Retinal pigment epithelial cell (primary cell): ENCODE data around the gene VWA8.
"Not testable (repeated sequence)": the region's sequence is repeated elsewhere in the genome, so short reads cannot be mapped to it uniquely, and the experiment has no call there.

Experiments used
- DNase-seq: peaks from one replicate; pipeline ENCODE4 v3.0.0-alpha.2; 2010; ENCODE audit warnings: low read depth
- H3K4me3 ChIP-seq: 2 replicates; pipeline ENCODE4 v1.5.1; 2011; ENCODE audit warnings: mild to moderate bottlenecking, low read length, control low read depth, moderate library complexity
- TF ChIP-seq, protein P1 (sequence below): conservative IDR thresholded peaks from 2 replicates; pipeline ENCODE4 v1.5.1; 2011; ENCODE audit warnings: low read depth, low read length, control low read depth, inconsistent platforms

The VWA8 gene

DNA sequence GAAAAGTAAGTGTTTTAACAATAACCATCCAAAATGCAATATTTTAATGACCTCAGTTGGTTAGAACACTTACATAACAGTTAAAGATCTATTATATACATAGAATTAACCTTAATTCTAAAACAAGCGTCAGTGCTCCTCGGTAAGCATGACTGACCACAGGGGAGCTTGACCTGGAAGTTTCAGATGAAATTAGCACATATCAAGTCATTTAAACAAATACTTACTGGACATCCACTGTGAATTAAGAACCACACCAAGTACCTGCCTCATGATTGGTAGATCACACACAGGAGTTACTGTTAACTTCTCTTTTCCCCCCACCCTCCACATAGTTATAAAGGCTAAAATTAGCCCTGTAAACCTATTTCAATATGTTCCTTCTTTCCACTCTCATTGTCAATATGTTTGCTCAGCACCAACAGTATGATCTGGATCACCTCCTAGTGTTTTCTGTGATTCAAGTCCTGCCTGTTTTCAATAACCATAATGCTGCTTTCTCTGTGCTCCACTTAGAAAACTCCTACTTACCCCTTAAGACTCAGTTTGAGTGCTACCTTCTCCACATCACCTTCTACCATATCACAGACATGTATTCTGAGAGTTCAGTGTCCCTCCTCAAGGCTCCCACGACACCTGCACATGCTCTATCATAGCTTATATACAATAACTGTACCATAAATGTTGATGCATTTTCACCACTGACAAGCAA lies 209.0 kb downstream of the VWA8 start:
- DNase-seq: no peak
- TF ChIP-seq, protein P1, sequence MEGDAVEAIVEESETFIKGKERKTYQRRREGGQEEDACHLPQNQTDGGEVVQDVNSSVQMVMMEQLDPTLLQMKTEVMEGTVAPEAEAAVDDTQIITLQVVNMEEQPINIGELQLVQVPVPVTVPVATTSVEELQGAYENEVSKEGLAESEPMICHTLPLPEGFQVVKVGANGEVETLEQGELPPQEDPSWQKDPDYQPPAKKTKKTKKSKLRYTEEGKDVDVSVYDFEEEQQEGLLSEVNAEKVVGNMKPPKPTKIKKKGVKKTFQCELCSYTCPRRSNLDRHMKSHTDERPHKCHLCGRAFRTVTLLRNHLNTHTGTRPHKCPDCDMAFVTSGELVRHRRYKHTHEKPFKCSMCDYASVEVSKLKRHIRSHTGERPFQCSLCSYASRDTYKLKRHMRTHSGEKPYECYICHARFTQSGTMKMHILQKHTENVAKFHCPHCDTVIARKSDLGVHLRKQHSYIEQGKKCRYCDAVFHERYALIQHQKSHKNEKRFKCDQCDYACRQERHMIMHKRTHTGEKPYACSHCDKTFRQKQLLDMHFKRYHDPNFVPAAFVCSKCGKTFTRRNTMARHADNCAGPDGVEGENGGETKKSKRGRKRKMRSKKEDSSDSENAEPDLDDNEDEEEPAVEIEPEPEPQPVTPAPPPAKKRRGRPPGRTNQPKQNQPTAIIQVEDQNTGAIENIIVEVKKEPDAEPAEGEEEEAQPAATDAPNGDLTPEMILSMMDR: no peak
- no peak overlapping the region for H3K4me3 ChIP-seq

DNA sequence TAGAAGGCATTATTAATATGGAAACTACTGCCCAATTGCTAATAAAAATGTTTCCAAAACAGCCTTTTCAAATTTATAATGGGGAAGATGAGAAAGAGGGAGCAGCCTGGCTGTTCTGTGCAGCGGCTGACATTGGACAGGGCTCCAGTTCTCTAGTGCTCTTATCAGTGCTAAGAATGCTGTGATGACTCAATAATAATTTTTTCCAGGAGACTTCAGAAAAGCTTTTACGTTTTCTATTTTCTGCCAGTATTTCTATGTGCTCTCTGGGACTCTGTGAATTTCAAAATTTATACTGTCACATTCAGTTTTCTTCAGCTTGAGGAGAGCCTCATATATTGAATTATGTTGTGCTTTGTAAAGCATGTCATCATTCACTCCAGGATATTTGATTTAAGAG lies 209.6 kb downstream of the VWA8 start:
- TF ChIP-seq, protein P1: no peak
- no peak for DNase-seq
- no peak overlapping the region for H3K4me3 ChIP-seq

DNA sequence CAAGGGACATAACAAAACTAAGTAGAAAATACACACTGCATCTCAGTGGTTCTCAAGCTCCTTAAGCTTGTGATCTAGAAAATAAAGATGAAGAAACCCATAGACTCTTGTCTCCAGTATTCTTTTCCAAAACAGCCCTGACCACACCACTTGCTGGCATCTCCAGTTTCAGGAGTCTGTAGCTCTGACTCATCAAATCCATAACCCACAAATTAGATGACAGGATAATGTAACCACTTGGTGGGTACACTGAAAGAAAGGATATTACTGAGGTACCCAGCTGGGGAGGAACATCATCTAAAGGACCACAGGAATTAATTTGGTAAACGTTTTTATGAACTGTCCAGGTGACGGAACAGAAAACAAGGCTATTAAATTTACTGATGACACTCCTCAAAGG lies 214.7 kb downstream of the VWA8 start:
- no peak for DNase-seq
- TF ChIP-seq, protein P1: no peak

DNA sequence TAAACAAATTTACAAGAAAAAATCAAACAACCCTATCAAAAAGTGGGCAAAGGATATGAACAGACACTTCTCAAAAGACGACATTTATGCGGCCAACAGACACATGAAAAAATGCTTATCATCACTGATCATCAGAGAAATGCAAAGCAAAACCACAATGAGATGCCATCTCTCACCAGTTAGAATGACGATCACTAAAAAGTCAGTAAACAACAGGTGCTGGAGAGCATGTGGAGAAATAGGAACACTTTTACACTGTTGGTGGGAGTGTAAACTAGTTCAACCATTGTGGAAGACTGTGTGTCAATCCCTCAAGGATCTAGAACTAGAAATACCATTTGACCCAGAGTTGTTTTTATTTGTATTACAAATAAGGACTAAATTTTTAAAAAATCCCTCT lies 215.4 kb downstream of the VWA8 start:
- DNase-seq: not testable (repeated sequence)

More for the DNA sequence above, 214.7 kb downstream of the VWA8 start:
- H3K4me3 ChIP-seq: no peak overlapping the region

GRCh38 chr13:41742917-41743552 lies 217.9 kb downstream of the VWA8 start:
- H3K4me3 ChIP-seq: no peak overlapping the region
- DNase-seq: no peak
- TF ChIP-seq, protein P1: no peak

More for the DNA sequence above, 215.4 kb downstream of the VWA8 start:
- H3K4me3 ChIP-seq: not testable (repeated sequence)

DNA sequence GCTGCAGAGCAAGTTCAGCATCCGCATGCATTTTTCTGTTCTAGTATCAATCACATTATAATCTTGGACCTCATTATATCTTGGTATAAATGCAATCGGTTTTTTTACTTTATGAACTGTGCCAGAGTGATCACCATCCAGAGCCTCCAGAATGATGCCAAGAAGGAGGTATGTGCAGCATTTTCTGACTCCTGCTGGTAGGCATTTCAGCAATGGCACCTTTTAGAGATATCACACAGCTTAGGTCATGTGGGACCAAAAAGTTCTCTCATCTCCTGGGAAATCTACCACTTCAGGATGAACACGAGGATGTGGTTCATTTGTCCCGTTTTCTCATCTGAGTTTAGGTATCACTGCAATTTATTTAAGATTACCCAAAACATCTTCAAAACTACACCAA lies 220.4 kb downstream of the VWA8 start:
- TF ChIP-seq, protein P1: no peak
- H3K4me3 ChIP-seq: no peak overlapping the region
- DNase-seq: no peak

DNA sequence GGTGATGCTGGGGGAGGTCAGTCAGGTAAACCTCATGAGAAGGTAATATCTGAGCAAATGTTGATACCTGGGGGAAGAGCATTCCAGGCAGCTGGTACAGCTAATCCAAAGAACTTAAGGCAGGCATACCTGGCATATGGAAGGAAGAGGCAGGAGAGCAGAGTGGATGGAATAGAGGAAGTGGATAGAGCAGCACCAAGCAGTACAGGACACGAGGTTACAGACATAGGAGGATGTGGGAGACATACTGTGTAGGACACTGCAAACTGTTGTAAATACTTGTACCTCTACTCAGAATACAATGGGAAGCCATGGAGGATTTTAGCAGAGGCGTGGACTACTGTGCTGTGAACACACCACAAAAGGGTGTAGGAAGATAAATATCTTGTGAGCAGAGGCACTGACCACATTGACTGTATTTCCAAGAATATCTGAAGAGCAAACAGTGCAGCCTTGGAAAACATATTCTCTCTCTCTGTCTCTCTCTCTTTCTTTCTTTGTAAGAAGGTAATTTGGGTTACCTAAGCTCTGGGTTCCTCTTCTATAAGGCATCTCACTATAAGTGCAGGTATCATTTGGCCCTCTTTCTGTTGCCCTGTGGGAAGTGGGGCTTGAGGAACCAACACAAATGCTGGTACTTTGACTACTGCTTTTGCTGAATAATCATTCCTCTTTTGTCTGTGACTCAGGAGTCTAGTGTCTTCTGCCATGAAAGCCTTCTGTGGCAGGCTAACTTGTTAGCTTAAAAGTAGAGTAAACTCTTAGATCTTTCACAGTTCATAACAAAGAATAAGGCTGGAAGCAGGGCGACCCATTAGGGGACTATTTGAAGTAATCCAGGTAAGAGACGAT lies 238.0 kb downstream of the VWA8 start:
- no peak for DNase-seq
- TF ChIP-seq, protein P1: no peak
- no peak overlapping the region for H3K4me3 ChIP-seq
